NT2/D1 (cell line): ENCODE data around the gene MRC2.

ENCODE experiments used
- SUZ12 ChIP-seq: IDR thresholded peaks from 2 replicates; pipeline ENCODE4 v1.6.1; 2011; ENCODE audit not compliant: insufficient read length, insufficient read depth; ENCODE audit errors: extremely low read depth
- YY1 ChIP-seq: IDR thresholded peaks from 2 replicates; pipeline ENCODE4 v1.6.1; 2011; ENCODE audit not compliant: insufficient read length, insufficient read depth
- ZNF274 ChIP-seq: IDR thresholded peaks from 2 replicates; pipeline ENCODE4 v1.6.1; 2011; ENCODE audit warnings: mild to moderate bottlenecking, low read depth, low read length

DNA sequence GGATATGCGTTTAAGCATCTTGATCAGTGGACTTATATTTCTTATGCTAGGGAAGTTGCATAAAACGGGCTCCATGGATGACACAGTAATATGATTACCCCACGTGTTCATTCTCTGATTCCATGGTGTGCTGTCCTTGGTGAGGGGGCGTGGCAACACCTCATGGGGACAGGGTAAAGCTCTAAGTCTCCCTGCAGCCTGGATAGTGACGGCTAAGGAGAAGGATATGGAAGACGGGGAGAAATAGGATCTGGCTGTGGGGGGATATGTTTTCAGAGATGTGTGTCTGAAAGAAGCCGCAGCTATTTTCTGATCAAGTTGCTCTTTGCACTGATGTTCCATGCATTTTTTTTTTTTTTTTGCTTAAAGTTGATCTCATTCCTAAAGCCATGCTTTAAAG is 96.4 kb downstream of the MRC2 start:
- TF ChIP-seq YY1 (no peak), ZNF274 (no peak), SUZ12 (no peak)
